ENCODE data around the gene RAB10.
"Not testable (repeated sequence)": the region's sequence is repeated elsewhere in the genome, so short reads cannot be mapped to it uniquely, and the experiment has no call there.

RAB10 gene

DNA sequence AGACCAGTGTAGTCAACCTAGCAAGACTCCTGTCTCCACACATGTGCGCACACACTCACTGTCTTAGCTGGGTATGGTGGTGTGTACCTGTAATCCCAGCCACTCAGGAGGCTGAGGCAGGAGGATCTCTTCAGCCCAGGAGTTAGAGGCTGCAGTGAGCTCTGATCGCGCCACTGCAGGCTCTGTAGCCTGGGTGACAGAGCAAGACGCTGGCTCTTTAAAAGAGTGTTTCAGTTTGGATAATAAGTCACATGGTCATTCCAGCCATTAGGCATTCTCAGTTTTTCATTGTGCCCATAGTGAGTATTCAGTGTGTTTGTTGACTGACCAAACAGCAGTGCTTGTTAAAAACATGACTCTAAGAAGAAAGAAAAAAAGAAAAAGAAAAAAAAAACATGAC lies 31.0 kb downstream of the RAB10 start:
- no peak for DNase-seq

- DNase-seq: no peak
Observed at GRCh38 chr2:26067186-26067974, 33.5 kb downstream of the RAB10 start.

DNA sequence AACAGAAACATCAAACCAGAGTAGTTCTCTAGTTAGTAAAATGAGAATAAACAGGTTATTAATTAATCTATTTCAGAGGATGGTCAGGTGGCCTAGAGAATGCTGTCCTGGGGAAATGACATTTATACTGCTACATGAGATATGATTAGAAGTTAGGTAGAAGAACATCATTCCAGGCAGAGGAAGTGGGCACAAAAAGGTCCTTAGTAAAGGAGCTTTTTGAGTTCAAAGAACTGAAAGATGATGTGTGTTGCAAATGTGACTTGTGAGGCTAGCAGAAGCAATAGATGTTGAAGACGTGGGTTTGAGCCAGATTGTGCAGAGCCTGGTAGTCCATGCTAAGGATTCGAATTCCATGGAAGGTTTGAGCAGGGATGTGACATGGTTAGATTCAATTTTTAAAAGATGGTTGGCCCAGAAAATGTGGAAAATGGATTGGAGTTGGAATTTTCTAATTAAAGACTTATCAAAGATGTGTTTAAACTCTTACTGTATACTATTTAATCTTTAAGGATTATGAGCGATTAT lies 34.2 kb downstream of the RAB10 start:
- no peak for DNase-seq

- DNase-seq: peak; percentile 53
Observed at GRCh38 chr2:26068602-26069298, 34.9 kb downstream of the RAB10 start.

DNA sequence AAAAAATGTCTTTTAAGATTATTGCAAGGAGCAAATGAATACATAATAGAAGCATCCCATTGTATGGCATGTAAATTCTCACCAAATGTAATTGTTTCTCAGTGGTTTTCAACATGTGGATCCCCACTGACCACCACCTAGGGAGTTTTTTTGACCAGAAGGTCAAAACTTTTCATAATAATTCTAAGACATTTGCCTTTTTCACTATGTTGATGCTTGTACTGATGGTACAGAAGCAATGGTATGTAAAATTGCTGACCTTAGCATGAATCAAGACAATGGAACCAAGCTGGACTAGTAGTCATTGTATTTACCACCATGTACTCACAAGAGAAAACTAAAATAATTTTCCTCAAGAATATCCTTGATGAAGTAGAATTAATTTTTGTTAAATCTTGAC lies 36.8 kb downstream of the RAB10 start:
- no peak for DNase-seq

DNA sequence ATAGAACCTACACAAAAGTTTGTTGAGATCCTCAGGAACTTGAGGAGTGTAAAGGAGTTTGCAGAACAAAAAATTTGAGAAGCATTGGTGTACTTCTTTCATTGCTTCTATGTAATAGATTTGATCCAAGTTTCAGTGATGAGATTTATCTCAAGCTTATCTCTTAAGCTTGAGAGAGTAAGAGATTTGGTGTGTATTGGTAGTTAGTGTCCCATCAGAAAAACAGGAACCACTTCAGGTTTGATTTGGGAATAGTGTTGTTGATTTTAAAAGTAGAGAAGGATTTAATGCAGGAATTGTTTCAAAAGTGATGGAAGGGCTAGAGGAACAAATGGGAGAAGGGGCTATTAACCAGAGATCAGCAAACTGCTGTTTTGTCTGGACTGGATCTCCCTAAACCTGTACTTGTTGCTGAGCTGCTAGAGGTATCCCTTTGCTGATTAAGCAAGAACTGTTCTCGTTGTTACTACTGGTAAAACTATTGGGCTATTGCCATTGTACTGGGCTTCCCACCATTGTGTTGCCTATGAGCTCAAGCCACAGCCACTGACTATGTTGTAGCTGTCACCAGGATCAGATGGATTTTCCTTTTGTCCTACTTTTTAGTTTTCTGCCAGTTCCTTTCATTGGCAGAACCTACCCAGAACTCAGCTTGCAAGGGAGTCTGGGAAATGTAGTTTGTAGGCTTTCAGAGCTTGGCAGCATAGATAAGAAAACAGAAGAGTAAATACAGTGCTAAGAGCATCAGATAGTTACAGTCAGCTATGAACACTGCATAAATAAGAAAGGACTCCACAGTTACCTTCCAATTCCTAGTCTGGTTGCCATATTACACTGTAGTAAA lies 39.3 kb downstream of the RAB10 start:
- no peak for DNase-seq

GRCh38 chr2:26073830-26074229 lies 39.9 kb downstream of the RAB10 start:
- no peak for DNase-seq

- no peak for DNase-seq
Observed at GRCh38 chr2:26074676-26075075, 40.8 kb downstream of the RAB10 start.

- DNase-seq: no peak
Observed at GRCh38 chr2:26075173-26075572, 41.3 kb downstream of the RAB10 start.

DNA sequence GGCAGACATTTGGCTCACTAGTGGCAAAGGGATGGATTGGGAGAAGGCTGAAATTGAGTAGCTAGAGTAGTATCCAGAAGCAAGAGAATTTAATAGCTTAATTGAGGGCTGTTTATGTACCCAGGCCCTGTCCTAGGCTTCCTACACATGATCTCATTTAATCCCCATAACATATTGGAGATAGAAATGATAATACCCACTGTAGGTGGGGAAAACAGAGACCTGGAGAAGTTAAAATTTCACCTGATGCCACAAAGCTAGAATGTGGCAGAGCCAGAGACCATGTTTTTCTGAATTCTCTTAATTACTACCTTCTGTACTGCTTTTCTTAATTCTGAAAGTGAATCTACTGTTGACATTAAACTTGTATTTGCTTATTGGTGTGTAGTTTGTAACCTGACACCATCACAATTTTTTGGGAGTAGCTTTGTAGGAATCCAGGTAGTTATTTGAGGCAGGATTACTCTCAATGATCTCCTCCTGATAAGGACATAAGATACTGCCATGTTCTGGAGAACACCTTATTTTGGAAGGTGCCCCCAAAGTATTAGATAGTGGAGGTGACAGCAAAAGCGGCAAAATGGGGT lies 42.2 kb downstream of the RAB10 start:
- DNase-seq: no peak

- no peak for DNase-seq
Observed at GRCh38 chr2:26077291-26077690, 43.4 kb downstream of the RAB10 start.

GRCh38 chr2:26078939-26079338 lies 45.1 kb downstream of the RAB10 start:
- DNase-seq: no peak

GRCh38 chr2:26080356-26080755 lies 46.5 kb downstream of the RAB10 start:
- DNase-seq: no peak

GRCh38 chr2:26080925-26081324 lies 47.0 kb downstream of the RAB10 start:
- not testable (repeated sequence) for DNase-seq

DNA sequence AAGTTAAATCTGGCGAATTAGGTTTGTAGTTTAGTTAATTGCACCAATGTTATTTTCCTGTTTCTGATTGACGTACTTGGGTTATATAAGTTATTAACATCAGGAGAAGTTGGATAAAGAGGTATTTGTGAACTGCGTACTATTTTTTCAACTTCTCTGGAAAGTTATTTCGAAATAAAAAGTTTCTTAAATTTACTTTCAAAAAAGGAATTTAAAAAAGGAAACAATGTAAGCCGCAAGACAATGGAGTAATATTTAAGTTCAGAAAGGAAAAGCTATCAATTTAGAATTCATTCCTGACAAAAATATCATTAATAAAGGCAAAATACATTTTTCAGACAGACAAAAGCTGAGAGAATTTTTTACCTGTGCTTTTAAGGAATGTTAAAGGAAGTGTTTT lies 47.7 kb downstream of the RAB10 start:
- DNase-seq: no peak

- no peak for DNase-seq
Observed at GRCh38 chr2:26086155-26086637, 52.3 kb downstream of the RAB10 start.

GRCh38 chr2:26086779-26087178 lies 52.9 kb downstream of the RAB10 start:
- DNase-seq: no peak

GRCh38 chr2:26088038-26088643 lies 54.3 kb downstream of the RAB10 start:
- peak; percentile 27 for DNase-seq

GRCh38 chr2:26088931-26089330 lies 55.0 kb downstream of the RAB10 start:
- not testable (repeated sequence) for DNase-seq

- DNase-seq: no peak
Observed at GRCh38 chr2:26089337-26089736, 55.5 kb downstream of the RAB10 start.

DNA sequence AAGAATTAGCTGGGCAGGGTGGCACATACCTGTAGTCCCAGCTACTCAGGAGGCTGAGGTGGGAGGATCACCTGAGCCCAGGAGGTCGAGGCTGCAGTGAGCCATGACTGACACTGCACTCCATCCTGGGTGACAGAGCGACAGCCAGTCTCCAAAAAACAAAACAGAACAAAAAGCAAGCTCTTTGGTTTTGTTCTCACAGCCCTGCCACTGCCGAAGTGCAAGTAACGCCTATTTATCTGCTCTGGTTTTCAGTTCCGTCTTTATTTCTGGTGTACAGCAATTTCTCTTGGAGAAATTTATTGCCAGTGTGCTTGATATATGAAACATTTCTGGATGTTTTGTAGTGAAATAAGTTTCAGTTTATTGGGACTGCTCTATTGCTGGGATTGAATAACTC lies 61.9 kb downstream of the RAB10 start:
- no peak for DNase-seq

DNA sequence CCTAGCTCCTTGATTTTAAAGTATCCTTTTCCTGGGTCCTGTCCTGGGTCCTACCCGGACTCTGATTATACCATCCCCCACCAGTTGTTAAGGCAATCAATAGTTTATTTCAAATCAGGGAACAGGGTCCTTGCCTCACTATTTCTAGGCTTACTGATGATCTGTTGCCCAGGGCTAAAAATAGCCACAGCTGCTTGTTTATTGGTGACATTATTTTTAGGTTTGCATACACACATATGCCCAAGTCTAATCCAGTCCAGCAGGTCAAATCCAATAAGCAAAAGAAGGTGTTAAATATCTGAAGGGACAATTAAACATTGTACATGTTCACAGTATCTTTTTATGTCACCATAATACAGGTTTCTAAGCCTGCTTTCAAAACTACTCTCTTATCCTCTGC lies 66.0 kb downstream of the RAB10 start:
- DNase-seq: no peak
